ENCODE results near the gene PPP1CB.

The PPP1CB gene

GRCh38 chr2:28745876-28746275 is 5.8 kb upstream of the PPP1CB start:
- H3K27ac ChIP-seq (ENCODE audit: low read depth, low read length), result no peak overlapping the region
- peaks cover 8% of the 10 kb centered on the region for H3K79me2 ChIP-seq (ENCODE audit: control insufficient read depth, low read length)
- H4K20me1 ChIP-seq (ENCODE audit: control insufficient read depth, insufficient read depth, low read depth, low read length), result no peaks in the 10 kb centered on the region
- H3K9me3 ChIP-seq (ENCODE audit: control insufficient read depth, insufficient read depth, low read length), result no peaks in the 10 kb centered on the region; the same call in 1 of the 2 replicates
- no peak overlapping the region for H3K4me2 ChIP-seq (ENCODE audit: low read length)
- peaks cover 6% of the 10 kb centered on the region for H3K27me3 ChIP-seq (ENCODE audit: control insufficient read depth, low read length)
- no peaks in the 10 kb centered on the region for H3K36me3 ChIP-seq (ENCODE audit: control insufficient read depth, low read length)
- no peak for TF ChIP-seq CTCF (IDR thresholded peaks at IDR 0.05; ENCODE audit: low read depth, low read length, poor library complexity, severe bottlenecking)
- no peak for TF ChIP-seq EZH2phosphoT487 (IDR thresholded peaks at IDR 0.05; ENCODE audit: borderline replicate concordance, low read length)
- H3F3A ChIP-seq (ENCODE audit: control insufficient read depth, insufficient read depth), result 0 out of 2 replicates have a peak, but pooled peaks cover 5% of the 10 kb centered on the region
- no peak overlapping the region for H3K4me3 ChIP-seq (ENCODE audit: low read length)
- peaks cover 11% of the 10 kb centered on the region for H3K4me1 ChIP-seq (ENCODE audit: control insufficient read depth, low read length)
- no peaks in the 10 kb centered on the region for H3K9me2 ChIP-seq (replicated peaks; ENCODE audit: control insufficient read depth, low read length)

GRCh38 chr2:28746429-28747111 is 5.1 kb upstream of the PPP1CB start:
- H3K27me3 ChIP-seq (ENCODE audit: control insufficient read depth, low read length), result peaks cover 5% of the 10 kb centered on the region
- H3K4me3 ChIP-seq (ENCODE audit: low read length), result no peak overlapping the region
- no peaks in the 10 kb centered on the region for H3K9me2 ChIP-seq (replicated peaks; ENCODE audit: control insufficient read depth, low read length)
- H3K79me2 ChIP-seq (ENCODE audit: control insufficient read depth, low read length), result peaks cover 12% of the 10 kb centered on the region
- H3K9me3 ChIP-seq (ENCODE audit: control insufficient read depth, insufficient read depth, low read length), result no peaks in the 10 kb centered on the region
- H3K4me1 ChIP-seq (ENCODE audit: control insufficient read depth, low read length), result peaks cover 11% of the 10 kb centered on the region
- TF ChIP-seq CTCF (IDR thresholded peaks at IDR 0.05; ENCODE audit: low read depth, low read length, poor library complexity, severe bottlenecking) (no peak), EZH2phosphoT487 (IDR thresholded peaks at IDR 0.05; ENCODE audit: borderline replicate concordance, low read length) (no peak)
- no peaks in the 10 kb centered on the region for H3K36me3 ChIP-seq (ENCODE audit: control insufficient read depth, low read length)
- no peaks in the 10 kb centered on the region for H4K20me1 ChIP-seq (ENCODE audit: control insufficient read depth, insufficient read depth, low read depth, low read length)
- H3K4me2 ChIP-seq (ENCODE audit: low read length), result no peak overlapping the region
- H3K27ac ChIP-seq (ENCODE audit: low read depth, low read length), result no peak overlapping the region
- 0 out of 2 replicates have a peak, but pooled peaks cover 5% of the 10 kb centered on the region for H3F3A ChIP-seq (ENCODE audit: control insufficient read depth, insufficient read depth)

DNA sequence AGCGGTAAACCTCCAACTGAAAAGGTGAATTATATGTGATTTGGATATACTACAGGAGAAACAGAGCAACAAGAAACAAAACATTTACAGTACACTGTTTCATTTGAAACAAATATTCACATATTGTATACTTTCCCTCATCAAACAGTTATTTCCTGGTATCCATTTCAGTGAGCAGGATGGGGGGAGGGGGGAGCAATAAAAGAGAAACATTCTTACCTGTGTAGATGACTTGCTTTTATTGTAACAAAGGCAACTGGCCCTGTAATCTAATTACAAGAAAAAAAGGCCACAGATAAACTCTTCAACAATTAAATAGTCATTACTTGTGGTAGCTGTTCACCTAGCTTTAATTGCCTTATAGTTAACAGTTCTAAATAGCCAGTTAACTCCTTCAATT is 3.9 kb upstream of the PPP1CB start:
- Histone ChIP-seq H3F3A (ENCODE audit: control insufficient read depth, insufficient read depth) (0 out of 2 replicates have a peak, but pooled peaks cover 5% of the 10 kb centered on the region), H3K4me3 (ENCODE audit: low read length) (no peak overlapping the region), H3K4me2 (ENCODE audit: low read length) (no peak overlapping the region), H3K9me3 (ENCODE audit: control insufficient read depth, insufficient read depth, low read length) (no peaks in the 10 kb centered on the region), H3K79me2 (ENCODE audit: control insufficient read depth, low read length) (peaks cover 23% of the 10 kb centered on the region), H4K20me1 (ENCODE audit: control insufficient read depth, insufficient read depth, low read depth, low read length) (0 out of 2 replicates have a peak, but pooled peaks cover under 1% of the 10 kb centered on the region), H3K27me3 (ENCODE audit: control insufficient read depth, low read length) (peaks cover 5% of the 10 kb centered on the region), H3K36me3 (ENCODE audit: control insufficient read depth, low read length) (peaks cover 8% of the 10 kb centered on the region), H3K9me2 (replicated peaks; ENCODE audit: control insufficient read depth, low read length) (no peaks in the 10 kb centered on the region), H3K27ac (ENCODE audit: low read depth, low read length) (no peak overlapping the region), H3K4me1 (ENCODE audit: control insufficient read depth, low read length) (peaks cover 11% of the 10 kb centered on the region)
- no peak for TF ChIP-seq EZH2phosphoT487 (IDR thresholded peaks at IDR 0.05; ENCODE audit: borderline replicate concordance, low read length)
- TF ChIP-seq CTCF (IDR thresholded peaks at IDR 0.05; ENCODE audit: low read depth, low read length, poor library complexity, severe bottlenecking), result no peak

All from DOHH2 (cell line).